Measurements from ENCODE around the gene MMAB.
A peak's percentile ranks its signal among the peaks of the same experiment; 100 is the strongest.

MMAB gene

DNA sequence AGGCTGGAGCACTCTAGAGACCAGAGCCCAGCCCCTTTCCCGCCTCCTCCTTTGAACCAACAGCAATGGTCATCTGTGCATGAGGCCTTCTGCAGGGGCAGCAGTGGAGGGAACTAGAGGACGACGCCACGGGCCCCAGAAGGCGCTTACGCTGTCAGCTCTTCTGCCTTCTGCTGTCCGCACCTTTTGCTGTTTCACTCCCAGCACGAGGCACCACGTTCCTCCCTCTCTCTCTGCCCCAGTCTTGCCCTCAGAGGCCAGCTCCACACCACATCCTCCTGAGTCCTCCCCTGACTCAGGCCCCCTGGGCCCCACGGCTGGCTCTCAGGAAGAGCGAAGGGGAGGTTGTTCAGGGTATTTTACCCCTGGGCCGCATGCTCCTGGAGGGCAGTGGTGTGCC lies 15.5 kb downstream of the MMAB start:
- DNase-seq: no peak

DNA sequence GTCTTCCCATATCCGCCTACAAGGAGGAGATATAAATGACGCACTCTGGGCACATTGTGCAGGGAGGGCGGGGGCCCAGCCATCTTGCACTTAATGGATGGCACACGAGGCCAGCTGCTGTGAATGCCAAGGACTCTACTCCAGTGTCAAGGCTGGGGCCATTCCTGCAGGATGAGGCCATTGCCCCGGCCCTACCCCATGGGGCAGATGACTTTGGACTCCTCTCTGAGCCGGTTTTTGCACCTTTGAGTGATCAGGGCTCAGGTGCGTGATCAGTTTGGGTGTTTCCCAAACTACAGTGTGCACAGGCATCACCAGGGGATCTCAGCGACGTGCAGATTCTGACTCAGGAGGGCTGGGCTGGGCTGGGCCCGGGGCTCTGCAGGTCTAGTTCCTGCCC lies 16.1 kb downstream of the MMAB start:
- DNase-seq: no peak

DNA sequence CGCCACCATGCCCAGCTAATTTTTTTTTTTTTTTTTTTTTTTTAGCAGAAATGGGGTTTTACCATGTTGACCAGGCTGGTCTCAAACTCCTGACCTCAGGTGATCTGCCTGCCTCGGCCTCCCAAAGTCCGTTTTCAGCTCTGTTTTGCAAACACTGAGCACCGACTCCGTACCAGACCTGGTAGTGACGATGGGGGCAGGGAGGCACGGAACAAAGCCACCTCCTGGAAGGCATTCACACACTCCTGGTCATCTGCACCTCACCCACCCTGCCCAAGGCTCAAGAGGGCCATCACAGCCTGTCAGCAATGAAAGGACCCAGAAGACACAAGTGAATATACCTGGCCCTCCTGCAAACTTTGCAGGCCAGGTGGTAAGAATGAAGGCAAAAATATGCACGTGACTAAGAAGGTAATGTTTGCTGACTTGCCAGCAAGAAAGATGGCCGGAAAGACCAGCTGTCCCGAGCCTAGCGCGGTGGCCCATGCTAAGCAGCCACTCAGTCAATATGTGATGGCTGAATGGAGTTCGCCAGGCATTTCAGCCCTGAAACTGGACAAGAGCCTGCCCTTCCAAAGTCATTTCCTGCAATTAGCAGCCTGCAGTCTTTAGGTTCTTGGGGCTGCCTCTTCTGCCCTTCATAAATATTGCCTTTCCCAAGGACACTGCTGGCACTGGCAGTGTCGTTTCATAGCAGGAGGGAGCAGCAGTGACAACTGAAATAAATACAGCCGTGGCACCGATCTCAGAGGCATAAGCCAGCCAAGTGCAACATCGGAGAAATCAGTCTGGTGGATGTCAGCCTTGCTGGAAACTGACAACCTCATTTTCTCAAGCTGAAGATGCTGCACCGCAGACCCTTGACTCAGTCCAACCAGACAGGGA lies 17.6 kb downstream of the MMAB start:
- DNase-seq: no peak

DNA sequence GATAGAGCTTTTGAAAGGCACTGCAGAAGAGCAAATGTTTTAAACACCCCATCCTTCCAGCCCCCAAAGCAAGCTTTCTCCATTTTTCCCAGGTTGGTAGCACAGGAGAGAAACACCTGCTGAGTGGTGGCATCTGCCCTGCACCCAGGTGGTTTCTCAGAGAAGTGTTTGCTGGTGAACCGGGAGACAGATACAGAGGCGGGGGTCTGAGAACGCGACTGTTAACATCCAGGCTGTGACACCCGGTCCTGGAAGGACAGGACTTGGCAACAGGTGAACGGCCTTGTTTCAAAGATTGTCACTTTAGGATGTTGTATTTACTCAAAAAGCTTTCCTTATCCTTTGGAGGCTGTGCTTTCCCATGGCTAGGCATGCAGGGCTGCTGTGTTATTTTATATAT lies 18.5 kb downstream of the MMAB start:
- DNase-seq: no peak

DNA sequence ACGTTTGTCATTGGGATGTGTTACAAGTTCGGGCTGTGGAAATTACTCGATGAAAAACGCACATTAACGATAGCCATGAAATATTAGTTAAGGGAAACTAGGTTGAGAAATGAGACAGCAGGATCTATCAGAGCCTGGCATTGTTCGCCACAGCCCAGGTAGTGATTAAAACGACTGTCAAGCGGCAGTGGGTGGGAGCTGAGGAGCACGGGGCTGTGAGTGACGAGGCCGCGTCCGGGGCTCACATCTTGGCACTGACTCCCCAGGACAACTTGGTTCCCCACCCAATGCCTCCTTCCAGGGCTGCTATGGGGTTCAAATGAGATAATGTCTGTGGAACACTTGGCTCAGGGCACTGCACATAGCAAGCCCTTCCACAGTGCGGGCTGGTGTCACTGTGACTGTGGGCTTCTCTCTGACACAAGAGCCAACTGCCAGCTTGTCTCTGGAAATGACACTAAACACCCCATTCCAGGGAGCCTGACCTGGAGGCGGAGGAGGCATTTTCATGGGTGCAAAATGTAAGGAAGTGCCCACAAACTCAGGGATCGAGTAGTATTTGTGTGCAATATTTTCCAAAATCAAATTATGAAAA lies 19.3 kb downstream of the MMAB start:
- DNase-seq: no peak

DNA sequence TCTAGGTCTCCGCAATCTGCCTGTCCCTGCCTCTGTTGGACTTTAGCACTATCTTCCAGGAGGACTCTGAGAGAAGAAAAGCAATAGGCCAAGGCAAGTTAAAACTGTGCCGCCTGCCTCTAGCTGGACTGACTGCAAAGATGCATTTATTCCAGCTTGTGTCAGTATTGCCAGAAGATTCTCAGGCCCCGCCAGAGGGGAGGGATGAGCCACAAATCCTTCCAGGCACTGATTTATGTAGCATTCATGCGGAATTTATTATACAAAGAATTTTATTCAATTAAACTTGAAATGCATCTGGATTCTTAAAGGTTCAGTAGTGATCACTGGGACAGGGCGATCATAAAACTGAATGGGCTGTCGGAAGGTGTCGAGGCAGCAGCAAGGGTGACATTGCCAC lies 19.8 kb downstream of the MMAB start:
- no peak for DNase-seq

DNA sequence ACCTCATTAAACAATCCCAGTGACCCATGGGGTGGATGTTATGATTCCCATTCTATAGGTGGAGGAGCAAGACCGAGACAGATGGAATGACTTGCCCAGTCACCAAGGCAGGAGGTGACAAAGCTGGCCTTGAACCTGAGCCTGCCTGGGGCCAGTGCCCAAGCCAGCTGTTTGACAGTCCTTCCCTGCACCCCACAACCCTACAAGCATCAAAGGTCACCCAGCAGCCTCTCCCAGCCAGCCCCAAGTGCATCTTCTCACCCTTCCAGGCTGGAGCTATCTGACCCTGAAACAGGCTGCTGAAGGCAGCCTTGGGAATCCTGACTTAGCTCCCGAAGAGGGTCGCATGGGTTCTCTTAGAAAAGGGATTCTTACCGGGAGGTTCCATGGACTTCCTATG lies 20.3 kb downstream of the MMAB start:
- DNase-seq: no peak

DNA sequence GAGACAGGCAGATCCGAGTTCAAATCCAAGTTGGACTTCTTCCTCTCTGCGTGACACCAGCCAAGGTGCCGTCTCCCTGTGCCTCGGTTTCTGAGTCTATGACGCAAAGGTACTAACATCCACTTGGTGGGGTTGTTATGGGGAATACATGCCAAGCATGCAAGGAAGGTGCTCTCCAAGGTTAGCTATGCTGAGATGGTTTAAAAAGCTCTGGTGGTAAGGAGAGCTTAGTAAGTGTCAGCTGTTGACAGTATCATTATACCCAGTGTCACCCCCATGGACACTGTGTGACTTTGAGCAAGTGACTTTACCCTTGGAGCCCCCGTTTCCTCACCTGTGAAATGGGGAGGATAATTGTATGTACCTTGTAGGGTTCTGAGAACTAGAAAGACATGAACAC lies 22.2 kb downstream of the MMAB start:
- no peak for DNase-seq

DNA sequence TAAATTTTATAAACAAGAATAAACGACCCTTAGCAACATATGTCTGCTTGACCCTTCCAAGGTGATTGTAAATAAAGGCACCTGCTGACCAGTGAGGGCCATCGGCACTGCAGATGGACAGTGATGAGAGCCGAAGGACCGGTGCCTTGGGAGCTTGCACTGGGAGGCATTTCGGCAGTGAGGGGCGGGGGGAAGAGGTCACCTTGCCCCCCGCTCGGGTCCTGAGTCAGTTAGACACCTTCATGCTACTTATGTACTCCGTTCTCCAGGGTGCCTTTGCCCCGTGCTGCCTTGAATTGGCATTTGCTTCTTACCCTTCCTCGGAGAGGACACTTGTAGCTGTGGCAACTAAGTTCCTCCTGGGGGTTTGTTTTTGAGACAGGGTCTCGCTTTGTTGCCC lies 23.0 kb downstream of the MMAB start:
- DNase-seq: no peak

DNA sequence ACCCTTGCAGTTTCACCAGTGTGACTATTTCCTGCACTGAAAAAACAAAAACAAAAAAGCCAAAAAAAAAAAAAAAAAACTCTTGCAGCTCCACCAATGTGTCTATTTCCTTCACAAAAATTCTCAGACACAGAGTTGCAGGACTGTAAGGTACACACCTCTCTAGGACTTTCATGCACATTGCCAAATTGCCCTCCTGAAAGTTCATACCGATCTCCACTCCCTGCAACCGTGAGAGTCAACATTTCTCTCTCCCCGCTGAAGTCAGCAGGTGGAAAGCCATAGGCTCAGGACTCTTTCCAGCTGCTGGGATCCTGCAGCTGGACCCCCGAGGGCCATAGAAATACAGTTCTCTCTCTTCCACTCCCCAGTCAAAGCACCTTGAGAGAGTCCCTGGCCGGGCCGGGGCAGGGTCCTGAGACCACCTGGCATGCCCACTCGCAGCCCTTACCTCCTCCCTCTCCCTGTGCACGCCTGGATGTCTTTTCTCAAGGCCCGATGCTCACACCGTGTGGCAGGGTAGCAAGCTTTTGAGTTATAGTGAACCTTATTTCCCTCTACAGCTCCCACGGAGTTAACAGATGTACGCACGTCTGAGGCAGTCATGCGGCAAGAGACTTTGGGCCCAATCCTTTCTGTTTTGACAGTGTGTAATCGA lies 23.6 kb downstream of the MMAB start:
- DNase-seq: no peak

DNA sequence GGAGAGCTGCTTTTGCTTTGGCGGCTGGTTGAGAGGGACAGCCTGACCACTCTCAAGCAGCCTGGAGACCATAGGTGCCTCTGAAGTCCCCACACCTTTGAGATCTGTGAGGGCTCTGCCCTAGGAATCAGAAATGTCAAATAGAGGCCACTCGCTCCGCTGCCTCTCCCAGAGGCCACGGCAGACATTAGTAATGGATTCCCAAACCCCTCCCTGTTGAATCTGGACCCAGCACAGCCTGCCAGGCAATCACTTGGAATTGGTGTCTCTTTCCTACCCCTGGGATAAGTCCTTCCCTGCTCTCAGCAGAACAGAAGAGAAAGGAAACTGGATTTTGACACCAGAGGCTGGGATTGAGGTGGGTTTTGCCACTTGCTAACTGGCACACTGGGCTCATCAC lies 25.0 kb downstream of the MMAB start:
- no peak for DNase-seq

DNA sequence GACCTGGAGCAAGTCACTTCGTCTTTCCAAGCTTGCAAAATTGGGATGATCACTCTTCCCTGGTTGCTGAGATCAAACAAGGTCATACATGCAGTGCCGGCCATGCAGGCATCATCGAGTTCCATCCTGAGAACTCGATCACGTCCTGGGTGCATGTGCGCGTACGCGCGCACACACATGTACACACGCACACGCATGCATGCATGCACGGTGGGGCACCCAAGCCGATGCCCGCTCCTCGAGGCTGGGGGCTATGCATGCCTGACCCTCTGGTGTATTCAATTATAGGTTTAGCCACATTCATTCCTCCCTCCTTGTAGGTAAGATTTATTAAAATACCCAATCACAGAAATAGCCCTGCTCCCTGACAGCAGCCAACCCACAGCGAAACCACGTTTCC lies 26.0 kb downstream of the MMAB start:
- no peak for DNase-seq

DNA sequence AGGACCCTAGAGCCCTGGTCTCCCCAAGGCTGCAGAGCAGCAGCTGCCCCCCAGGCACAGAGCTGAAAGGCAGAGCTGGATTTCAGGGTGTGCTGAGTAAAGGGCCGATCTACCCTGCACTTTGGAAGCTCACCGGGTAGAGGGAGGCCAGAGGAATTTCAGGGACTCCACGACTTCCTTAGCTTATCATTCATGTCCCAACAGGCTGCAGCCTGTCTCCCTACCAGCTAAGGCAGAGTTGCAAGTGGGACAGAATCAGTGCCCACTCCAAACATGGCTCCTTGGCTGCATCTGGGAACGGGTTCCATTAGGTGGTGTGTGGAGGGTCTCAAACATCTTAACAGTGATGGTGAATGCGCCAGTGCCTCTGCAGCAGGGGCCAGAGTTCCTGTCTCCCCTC lies 27.5 kb downstream of the MMAB start:
- DNase-seq: no peak

DNA sequence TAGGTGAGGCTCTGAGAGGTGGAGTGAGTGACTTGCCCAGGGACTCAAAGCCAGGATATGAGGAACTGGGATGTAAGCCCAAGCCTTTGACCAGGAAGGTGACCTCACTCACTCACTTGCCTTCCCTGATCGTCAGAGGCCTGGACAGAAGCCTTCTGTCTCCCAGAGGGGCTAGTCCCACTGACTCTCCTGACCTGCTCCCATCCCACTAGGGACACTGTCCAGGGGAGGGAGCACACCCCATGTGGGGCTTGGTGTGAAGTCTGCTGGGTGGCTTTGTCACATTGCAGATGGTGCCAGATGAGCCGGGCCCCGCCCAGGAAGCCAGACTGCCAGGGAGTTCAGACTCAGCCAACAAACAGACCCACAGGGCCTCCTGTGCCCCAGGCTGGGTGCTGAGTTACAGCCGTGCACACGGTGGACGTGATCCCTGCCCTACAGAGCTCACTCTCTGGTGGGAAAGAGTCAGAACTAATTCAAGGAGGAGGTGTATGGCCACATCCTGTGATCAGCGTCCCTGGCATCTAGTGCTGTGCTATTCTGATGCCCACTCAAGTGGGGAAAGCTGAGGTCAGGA lies 28.3 kb downstream of the MMAB start:
- DNase-seq: peak in 1 of 2 experiments; percentile 7

DNA sequence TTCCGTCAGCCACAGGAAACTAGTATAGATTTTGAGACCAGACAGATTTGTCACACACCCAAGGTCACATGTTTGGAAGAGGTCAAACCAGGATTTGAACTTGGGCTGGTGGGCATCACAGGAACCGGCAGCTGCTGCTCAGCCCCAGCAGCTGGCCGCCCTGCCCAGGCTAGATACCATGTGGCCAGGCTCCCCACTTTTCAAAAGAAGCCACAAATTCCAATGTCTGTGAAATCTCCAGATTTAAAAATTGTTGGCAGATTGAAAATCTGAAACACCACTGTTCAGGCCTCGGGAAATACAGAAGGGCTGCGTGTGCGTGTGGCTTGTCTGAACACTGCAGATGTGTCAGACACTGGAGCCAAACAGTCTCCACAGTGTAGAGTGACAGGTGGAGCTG lies 30.4 kb downstream of the MMAB start:
- no peak for DNase-seq

DNA sequence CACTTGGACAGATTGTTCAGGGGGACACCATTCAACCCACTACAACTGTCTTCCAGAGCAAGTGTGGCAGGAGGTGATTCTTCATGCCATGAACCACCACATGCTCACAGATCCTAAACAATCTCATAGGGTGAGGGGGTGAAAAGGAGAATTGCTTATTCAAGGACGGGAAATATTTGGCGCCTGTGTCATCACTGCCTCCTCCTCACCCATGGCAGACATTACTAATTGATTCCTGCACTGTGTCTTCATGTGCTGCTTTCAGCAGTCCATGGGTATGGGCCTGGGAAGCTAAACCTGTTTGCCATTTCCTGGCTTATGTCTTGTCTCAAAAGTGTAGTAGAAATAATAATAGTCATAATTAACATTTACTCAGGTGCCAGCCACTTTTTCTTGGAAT lies 31.3 kb downstream of the MMAB start:
- DNase-seq: no peak

DNA sequence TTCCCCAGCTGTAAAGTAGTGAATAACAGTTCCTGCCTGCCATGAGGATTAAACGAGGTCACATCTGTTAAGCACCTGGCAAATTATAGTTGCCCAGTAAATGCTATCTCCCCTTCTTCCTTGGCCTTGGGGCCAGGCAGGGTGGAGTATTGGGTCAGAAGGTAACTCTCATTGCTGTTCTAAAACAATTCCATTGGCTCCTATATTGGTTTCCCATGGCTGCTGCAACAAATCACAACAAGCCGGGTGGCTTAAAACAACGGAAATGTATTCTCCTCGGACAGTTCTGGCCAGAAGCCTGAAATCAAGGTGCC lies 31.9 kb downstream of the MMAB start:
- DNase-seq: no peak

DNA sequence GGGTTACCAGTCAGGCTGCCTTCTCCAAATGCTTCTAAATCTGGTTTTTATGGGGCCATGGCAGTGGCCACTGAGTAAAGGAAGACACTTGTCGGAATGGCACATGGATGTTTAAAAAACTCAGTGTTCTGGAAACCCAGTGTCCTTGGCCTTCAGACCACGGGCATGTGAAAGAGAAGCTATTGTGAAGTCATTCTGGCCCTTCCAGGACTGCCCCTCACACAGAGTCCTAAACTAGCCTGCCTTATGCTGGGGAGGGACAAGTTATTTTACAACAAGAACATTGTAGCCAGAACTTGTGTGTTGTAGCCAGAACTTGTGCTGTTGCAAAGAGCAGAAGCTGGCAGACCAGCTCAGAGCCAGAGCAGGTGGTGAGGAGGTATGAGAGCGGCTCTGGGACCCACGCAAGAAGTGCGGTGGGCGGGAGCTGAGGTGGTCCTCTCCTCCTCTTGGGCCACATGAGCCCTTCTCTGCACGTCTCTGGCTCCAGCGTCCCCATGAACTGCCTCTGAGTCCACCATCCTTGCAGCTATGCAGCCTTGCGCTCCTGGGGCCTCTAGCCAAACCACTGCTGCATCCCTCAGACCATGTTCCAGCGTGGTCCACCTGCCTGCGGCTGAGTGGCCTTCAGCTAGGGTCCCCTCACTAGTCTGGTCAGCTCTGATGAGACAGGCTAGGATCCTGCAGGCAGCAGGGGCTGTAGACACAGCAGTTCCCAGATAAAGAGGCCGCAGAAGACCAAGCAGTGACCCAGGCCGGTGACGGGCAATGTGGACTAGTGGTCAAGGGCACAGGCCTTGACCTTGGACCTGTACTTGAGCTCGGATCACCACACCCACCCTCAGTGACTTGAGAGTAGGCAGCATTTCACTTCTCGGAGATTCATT lies 32.5 kb downstream of the MMAB start:
- DNase-seq: no peak

DNA sequence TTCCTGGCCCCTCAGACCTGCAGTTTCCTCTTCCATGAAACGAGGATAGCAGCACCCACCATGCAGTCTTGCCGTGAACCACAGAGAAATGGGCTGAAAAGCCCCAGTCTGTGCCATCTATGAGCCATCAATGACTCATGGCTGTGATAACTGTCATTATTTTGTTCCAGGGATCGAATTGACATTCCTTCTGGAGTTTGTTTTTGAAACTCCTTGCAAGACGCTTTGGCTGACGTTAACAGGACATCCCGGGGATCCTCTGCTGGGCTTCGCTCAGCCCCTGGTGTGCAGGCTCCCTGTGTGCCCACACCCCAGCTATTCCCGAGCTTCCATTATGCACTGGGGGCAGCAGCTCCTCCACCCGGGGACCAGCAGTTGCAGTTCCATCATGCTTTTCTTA lies 33.8 kb downstream of the MMAB start:
- DNase-seq: no peak

DNA sequence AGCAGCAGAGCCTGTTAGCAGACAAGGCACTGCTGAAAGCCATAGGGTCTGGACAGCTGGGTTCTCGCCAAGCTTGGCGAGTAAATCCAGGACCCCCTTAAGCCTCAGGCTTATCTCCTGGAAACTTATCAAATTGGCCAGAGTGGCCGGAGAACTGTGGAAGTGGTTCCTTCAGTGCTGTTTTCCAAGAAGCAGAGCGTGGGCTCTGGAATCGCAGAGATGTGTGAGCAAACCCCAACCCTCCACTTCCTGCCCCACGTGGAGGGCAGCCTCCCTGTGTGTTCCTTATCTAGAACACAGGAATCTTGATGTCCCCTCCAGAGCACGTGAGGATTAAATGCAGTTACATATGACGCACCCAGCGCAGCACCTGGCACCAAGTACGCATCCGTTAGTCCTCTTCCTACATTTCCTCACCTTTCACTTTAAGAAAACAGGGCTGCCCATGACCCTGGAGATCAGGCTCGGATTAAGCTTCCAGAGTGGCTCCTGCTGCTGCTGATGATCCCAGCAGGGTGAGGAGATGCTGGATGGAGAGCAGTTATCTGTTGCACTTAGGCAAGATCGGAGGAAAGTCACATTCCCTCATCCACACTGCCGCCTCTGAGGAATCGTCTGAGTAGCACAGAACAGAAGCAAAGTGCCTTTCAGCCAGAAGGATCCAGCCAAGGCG lies 35.0 kb downstream of the MMAB start:
- DNase-seq: no peak

DNA sequence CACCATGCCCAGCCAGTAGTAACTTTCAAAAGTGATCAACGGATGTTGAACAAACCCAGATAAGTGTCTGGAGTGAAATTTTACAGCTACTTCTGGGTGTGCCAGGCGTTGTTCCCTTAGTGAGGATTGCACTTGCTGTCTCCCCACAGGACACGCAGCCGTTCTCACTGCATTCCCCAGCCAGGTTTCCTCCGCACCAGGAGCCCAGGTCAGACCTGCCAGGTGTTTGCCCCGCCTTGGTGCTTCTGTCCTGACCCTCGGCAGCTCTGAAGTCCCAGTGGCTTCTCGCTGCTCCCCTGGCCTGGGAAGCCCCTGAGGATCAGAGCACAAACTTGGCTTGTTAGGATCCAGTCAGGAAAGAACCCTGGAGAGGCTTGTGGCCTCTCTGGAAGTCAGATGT lies 36.2 kb downstream of the MMAB start:
- DNase-seq: no peak

DNA sequence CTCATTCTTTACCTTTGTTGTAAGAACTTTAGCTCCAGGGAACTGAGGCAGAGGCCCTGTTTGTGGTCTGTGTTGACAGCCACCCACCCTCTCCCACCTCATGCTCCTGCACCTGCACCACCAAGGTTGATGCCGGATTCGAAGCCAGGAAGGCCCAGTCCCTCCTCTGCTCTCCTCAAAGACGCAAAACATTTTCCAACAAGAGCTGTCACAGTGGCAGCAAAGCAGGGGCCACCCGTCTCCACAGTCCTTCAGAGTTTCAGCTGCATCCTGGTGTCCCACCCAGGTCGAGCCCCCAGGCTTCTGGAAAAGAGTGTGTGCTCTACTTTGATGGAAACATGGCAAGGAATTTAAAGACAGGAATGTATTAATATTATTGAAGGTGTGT lies 37.4 kb downstream of the MMAB start:
- DNase-seq: no peak

All from activated CD4-positive, alpha-beta T cell treated with anti-CD3 and anti-CD28 coated beads, Interleukin-2, amount 50 U/mL, for 48 hours (primary cell).